ENCODE measurements around the gene TRABD2B.

Gene TRABD2B

GRCh38 chr1:47794081-47794480 lies 203.1 kb downstream of the TRABD2B start:
- Histone ChIP-seq H3K9me3 (ENCODE audit: control insufficient read depth, insufficient read depth, low read depth, low read length) (no peaks in the 10 kb centered on the region), H3K4me1 (ENCODE audit: control insufficient read depth, insufficient read depth, low read length) (no peaks in the 10 kb centered on the region), H3K36me3 (ENCODE audit: control insufficient read depth in 2 of 2, insufficient read depth in 1 of 2, low read length in 2 of 2) (no peaks in the 10 kb centered on the region), H3K4me3 (ENCODE audit: low read depth, low read length) (no peak overlapping the region), H3K27ac (ENCODE audit: extremely low read depth, low read depth, low read length) (no peak overlapping the region)
- TF ChIP-seq ZNF26 (tag by site-specific recombination; IDR thresholded peaks at IDR 0.05), result no peak
- TF ChIP-seq, protein P1, sequence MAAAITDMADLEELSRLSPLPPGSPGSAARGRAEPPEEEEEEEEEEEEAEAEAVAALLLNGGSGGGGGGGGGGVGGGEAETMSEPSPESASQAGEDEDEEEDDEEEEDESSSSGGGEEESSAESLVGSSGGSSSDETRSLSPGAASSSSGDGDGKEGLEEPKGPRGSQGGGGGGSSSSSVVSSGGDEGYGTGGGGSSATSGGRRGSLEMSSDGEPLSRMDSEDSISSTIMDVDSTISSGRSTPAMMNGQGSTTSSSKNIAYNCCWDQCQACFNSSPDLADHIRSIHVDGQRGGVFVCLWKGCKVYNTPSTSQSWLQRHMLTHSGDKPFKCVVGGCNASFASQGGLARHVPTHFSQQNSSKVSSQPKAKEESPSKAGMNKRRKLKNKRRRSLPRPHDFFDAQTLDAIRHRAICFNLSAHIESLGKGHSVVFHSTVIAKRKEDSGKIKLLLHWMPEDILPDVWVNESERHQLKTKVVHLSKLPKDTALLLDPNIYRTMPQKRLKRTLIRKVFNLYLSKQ (tag by site-specific recombination; IDR thresholded peaks at IDR 0.05; ENCODE audit: borderline replicate concordance), result no peak
- TF ChIP-seq, protein P2, sequence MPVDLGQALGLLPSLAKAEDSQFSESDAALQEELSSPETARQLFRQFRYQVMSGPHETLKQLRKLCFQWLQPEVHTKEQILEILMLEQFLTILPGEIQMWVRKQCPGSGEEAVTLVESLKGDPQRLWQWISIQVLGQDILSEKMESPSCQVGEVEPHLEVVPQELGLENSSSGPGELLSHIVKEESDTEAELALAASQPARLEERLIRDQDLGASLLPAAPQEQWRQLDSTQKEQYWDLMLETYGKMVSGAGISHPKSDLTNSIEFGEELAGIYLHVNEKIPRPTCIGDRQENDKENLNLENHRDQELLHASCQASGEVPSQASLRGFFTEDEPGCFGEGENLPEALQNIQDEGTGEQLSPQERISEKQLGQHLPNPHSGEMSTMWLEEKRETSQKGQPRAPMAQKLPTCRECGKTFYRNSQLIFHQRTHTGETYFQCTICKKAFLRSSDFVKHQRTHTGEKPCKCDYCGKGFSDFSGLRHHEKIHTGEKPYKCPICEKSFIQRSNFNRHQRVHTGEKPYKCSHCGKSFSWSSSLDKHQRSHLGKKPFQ (tag by site-specific recombination; IDR thresholded peaks at IDR 0.05), result no peak
- no peak for TF ChIP-seq ZNF777 (tag by site-specific recombination; IDR thresholded peaks at IDR 0.05; ENCODE audit: borderline replicate concordance)
- TF ChIP-seq ZNF114 (tag by site-specific recombination; IDR thresholded peaks at IDR 0.05), result no peak
- TF ChIP-seq, protein P3, sequence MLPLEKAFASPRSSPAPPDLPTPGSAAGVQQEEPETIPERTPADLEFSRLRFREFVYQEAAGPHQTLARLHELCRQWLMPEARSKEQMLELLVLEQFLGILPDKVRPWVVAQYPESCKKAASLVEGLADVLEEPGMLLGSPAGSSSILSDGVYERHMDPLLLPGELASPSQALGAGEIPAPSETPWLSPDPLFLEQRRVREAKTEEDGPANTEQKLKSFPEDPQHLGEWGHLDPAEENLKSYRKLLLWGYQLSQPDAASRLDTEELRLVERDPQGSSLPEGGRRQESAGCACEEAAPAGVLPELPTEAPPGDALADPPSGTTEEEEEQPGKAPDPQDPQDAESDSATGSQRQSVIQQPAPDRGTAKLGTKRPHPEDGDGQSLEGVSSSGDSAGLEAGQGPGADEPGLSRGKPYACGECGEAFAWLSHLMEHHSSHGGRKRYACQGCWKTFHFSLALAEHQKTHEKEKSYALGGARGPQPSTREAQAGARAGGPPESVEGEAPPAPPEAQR (tag by site-specific recombination; IDR thresholded peaks at IDR 0.05), result no peak
- no peak for TF ChIP-seq KLF7 (tag by site-specific recombination; IDR thresholded peaks at IDR 0.05; ENCODE audit: borderline replicate concordance)
- TF ChIP-seq OVOL3 (tag by site-specific recombination; IDR thresholded peaks at IDR 0.05), result no peak
- TF ChIP-seq ZNF530 (tag by site-specific recombination; IDR thresholded peaks at IDR 0.05; ENCODE audit: low read depth), result no peak
- TF ChIP-seq HIC1 (tag by site-specific recombination; IDR thresholded peaks at IDR 0.05), result no peak
- TF ChIP-seq ZNF48 (tag by site-specific recombination; IDR thresholded peaks at IDR 0.05), result no peak
- no peak for TF ChIP-seq ZNF510 (tag by site-specific recombination; IDR thresholded peaks at IDR 0.05; ENCODE audit: insufficient replicate concordance)
- no peak for TF ChIP-seq ZNF121 (tag by site-specific recombination; IDR thresholded peaks at IDR 0.05)
- TF ChIP-seq ZNF366 (tag by site-specific recombination; conservative IDR thresholded peaks at IDR 0.05), result no peak
- no peak for TF ChIP-seq GFI1B (tag by site-specific recombination; IDR thresholded peaks at IDR 0.05)
- no peak for TF ChIP-seq ZNF426 (tag by site-specific recombination; IDR thresholded peaks at IDR 0.05)
- no peak for TF ChIP-seq ZNF654 (tag by site-specific recombination; IDR thresholded peaks at IDR 0.05; ENCODE audit: low read depth)
- ChIA-PET CTCF (no interaction called here), POLR2A (interaction anchor here (1.1 kb wide), 1 partner anchor 199 kb away, joined by 4 read pairs; no protein-coding TSS in a partner anchor)

GRCh38 chr1:47793563-47793962 lies 203.6 kb downstream of the TRABD2B start:
- Histone ChIP-seq H3K4me3 (ENCODE audit: low read depth, low read length) (no peak overlapping the region), H3K9me3 (ENCODE audit: control insufficient read depth, insufficient read depth, low read depth, low read length) (no peaks in the 10 kb centered on the region), H3K4me1 (ENCODE audit: control insufficient read depth, insufficient read depth, low read length) (no peaks in the 10 kb centered on the region), H3K36me3 (ENCODE audit: control insufficient read depth in 2 of 2, insufficient read depth in 1 of 2, low read length in 2 of 2) (no peaks in the 10 kb centered on the region), H3K27ac (ENCODE audit: extremely low read depth, low read depth, low read length) (no peak overlapping the region)
- POLR2A ChIA-PET, result no interaction called here
- TF ChIP-seq, protein P4, sequence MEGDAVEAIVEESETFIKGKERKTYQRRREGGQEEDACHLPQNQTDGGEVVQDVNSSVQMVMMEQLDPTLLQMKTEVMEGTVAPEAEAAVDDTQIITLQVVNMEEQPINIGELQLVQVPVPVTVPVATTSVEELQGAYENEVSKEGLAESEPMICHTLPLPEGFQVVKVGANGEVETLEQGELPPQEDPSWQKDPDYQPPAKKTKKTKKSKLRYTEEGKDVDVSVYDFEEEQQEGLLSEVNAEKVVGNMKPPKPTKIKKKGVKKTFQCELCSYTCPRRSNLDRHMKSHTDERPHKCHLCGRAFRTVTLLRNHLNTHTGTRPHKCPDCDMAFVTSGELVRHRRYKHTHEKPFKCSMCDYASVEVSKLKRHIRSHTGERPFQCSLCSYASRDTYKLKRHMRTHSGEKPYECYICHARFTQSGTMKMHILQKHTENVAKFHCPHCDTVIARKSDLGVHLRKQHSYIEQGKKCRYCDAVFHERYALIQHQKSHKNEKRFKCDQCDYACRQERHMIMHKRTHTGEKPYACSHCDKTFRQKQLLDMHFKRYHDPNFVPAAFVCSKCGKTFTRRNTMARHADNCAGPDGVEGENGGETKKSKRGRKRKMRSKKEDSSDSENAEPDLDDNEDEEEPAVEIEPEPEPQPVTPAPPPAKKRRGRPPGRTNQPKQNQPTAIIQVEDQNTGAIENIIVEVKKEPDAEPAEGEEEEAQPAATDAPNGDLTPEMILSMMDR (tag by site-specific recombination; IDR thresholded peaks at IDR 0.05), result no peak
- TF ChIP-seq, protein P5, sequence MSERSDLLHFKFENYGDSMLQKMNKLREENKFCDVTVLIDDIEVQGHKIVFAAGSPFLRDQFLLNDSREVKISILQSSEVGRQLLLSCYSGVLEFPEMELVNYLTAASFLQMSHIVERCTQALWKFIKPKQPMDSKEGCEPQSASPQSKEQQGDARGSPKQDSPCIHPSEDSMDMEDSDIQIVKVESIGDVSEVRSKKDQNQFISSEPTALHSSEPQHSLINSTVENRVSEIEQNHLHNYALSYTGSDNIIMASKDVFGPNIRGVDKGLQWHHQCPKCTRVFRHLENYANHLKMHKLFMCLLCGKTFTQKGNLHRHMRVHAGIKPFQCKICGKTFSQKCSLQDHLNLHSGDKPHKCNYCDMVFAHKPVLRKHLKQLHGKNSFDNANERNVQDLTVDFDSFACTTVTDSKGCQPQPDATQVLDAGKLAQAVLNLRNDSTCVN (tag by site-specific recombination; optimal IDR thresholded peaks at IDR 0.05), result no peak
- TF ChIP-seq HOXA7 (CRISPR knock-in tag; IDR thresholded peaks at IDR 0.05; ENCODE audit: borderline replicate concordance), result no peak
- TF ChIP-seq ZNF639 (tag by site-specific recombination; IDR thresholded peaks at IDR 0.05), result no peak
- TF ChIP-seq ZNF571 (tag by site-specific recombination; IDR thresholded peaks at IDR 0.05), result no peak
- TF ChIP-seq ZNF785 (tag by site-specific recombination; IDR thresholded peaks at IDR 0.05), result no peak
- CTCF ChIA-PET, result no interaction called here
